ENCODE results near the gene SNF8. TPM values are rescaled to one million over a fixed set of nuclear protein-coding genes. Genes with fewer than 3 reads are reported as not detected.

The SNF8 gene, protein sequence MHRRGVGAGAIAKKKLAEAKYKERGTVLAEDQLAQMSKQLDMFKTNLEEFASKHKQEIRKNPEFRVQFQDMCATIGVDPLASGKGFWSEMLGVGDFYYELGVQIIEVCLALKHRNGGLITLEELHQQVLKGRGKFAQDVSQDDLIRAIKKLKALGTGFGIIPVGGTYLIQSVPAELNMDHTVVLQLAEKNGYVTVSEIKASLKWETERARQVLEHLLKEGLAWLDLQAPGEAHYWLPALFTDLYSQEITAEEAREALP
- 156 and 184 TPM in 2 replicates for total RNA-seq (2022)
- percentile 77 among the genes with signal in this experiment for Bru-seq, nascent RNA
- BruChase-seq, experiment 1, labeled RNA remaining after a 6-hour chase, result percentile 70 among the genes with signal in this experiment
- percentile 74 among the genes with signal in this experiment for BruChase-seq, experiment 2, labeled RNA remaining after a 2-hour chase
- long read RNA-seq, transcript SNF8-201 (8 exons, 951 nt), result minor isoform, 6 of 235 reads
- long read RNA-seq, transcript SNF8-202 (8 exons, 2,319 nt), result major isoform, 203 of 235 reads
- long read RNA-seq, partial matches to known transcripts, result 9 of 235 reads
- long read RNA-seq, other reads (novel, unspliced or antisense), result 16 of 235 reads

DNA sequence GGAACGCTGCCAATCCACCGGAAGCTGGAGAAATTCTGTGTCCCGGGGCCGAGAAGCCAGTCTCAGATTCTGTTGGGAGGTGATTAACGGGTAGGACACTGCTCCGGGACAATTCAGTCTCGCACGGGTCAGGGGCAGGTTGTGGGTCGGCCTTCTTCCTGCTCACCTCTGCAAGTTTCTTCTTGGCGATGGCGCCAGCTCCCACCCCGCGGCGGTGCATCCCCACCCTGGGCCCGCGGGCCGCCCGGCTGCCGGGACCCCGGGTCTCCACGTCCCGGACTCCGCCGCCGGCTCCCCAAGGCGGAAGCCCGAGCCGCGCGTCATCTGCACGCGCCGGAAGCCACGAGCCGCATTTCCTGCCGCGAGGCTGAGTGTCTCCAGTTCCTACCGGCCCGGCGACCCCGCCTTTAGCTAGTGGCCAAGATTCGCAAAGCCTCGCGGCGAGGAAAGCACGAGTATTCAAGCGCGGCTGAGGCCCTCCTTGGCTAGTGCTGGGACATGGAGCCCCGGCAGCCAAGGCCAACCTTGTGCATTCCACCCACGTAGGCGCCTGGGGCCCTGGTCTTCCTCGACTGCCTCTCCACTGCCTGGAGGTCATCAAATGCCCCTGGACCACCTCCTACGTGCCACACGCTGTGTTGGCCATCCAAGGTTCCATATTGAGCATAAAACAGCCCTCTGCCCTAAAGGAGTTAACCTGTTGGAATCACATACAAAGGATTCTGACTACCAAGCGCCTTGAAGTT is at the start of gene SNF8:
SNF8 (minus strand) TSS at position 328 of the 746 bp plus-strand sequence; CDS start at position 220, 108 bp downstream.
- DNase-seq (ENCODE audit: unreplicated experiment), result peak; percentile 86
- ChIA-PET CTCF (interaction anchor here (1.2 kb wide), 1 partner anchor 34 kb away, joined by 3 read pairs; no protein-coding TSS in a partner anchor), POLR2A (interaction anchor here (0.5 to 3.2 kb wide), 34 partner anchors 8 to 1040 kb away, joined by 3 to 50 read pairs (median 4); partner anchors contain the start of genes ATP5MC1, GIP and UBE2Z)
- Mint-ChIP-seq H3K27ac (ENCODE audit: low read depth, unreplicated experiment) (peak within 1 kb of the TSS; percentile 83), H3K36me3 (ENCODE audit: insufficient read depth, unreplicated experiment) (peaks cover 39% of the 10 kb centered on the region), H3K4me1 (ENCODE audit: insufficient read depth, unreplicated experiment) (no peaks in the 10 kb centered on the region), H3K9me3 (ENCODE audit: unreplicated experiment) (no peaks in the 10 kb centered on the region), H3K4me3 (ENCODE audit: unreplicated experiment) (peak within 1 kb of the TSS; percentile 89), H3K27me3 (ENCODE audit: insufficient read depth, unreplicated experiment) (no peaks in the 10 kb centered on the region)
- BruUV-seq (replicated peaks), result no TSS peak
- intact Hi-C loops (cut with micrococcal nuclease), result loop anchor here (1.0 to 2.0 kb wide), 2 partner anchors 28 to 88 kb away; no protein-coding TSS in a partner anchor
- TF ChIP-seq, protein P1, sequence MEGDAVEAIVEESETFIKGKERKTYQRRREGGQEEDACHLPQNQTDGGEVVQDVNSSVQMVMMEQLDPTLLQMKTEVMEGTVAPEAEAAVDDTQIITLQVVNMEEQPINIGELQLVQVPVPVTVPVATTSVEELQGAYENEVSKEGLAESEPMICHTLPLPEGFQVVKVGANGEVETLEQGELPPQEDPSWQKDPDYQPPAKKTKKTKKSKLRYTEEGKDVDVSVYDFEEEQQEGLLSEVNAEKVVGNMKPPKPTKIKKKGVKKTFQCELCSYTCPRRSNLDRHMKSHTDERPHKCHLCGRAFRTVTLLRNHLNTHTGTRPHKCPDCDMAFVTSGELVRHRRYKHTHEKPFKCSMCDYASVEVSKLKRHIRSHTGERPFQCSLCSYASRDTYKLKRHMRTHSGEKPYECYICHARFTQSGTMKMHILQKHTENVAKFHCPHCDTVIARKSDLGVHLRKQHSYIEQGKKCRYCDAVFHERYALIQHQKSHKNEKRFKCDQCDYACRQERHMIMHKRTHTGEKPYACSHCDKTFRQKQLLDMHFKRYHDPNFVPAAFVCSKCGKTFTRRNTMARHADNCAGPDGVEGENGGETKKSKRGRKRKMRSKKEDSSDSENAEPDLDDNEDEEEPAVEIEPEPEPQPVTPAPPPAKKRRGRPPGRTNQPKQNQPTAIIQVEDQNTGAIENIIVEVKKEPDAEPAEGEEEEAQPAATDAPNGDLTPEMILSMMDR (IDR thresholded peaks at IDR 0.05; ENCODE audit: unreplicated experiment), result no peak

DNA sequence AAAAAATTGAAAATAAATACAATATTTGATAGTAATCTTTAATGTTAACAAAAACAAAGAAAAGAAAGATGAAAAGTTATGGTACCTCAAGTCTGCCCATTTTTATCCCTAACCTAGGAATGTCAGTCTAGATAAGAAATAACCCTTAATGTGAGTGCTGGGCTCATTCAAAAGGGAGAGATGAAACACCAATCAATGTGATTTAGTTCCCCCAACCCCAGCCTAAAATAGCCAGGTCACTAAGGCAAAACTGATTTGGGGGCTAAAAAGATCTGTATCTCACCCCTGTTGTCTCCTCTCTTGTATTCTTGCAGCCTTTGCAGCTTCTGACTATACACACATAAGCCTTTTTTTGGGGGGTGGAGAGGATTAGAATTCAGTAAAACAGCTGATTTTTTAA is 49.3 kb upstream of the SNF8 start:
- Mint-ChIP-seq H3K27me3 (ENCODE audit: insufficient read depth, unreplicated experiment) (peaks cover 93% of the 10 kb centered on the region), H3K4me3 (ENCODE audit: unreplicated experiment) (no peak overlapping the region), H3K27ac (ENCODE audit: low read depth, unreplicated experiment) (no peak overlapping the region), H3K36me3 (ENCODE audit: insufficient read depth, unreplicated experiment) (no peaks in the 10 kb centered on the region), H3K9me3 (ENCODE audit: unreplicated experiment) (no peaks in the 10 kb centered on the region), H3K4me1 (ENCODE audit: insufficient read depth, unreplicated experiment) (no peaks in the 10 kb centered on the region)
- DNase-seq (ENCODE audit: unreplicated experiment), result no peak
- ChIA-PET CTCF (no interaction called here), POLR2A (interaction anchor here (0.6 to 1.2 kb wide), 3 partner anchors 102 to 314 kb away, joined by 3 read pairs; partner anchors contain the start of gene ATP5MC1)
- TF ChIP-seq, protein P1 (IDR thresholded peaks at IDR 0.05; ENCODE audit: unreplicated experiment), result no peak
- intact Hi-C loops (cut with micrococcal nuclease), result no loop called here
- BruUV-seq (replicated peaks), result no TSS peak

DNA sequence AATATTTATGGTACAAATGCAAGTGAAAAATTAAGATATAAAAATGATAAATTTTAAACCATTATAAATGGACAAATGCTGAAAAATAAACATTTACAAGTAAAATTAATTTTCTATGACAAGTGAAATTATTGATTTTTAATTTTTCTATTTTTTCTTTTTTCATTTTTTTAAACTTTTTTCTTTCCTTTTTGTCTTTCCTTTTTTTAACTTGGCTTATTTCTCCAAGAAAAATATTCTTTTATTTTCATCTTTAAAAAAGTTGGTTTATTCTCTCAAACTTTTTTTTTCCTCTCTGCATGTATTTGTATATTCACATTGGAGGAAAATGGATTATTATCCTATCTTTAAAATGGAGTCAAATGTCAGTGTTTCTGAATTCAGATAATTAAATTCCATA is 48.7 kb upstream of the SNF8 start:
- peaks cover 87% of the 10 kb centered on the region for H3K27me3 Mint-ChIP-seq (ENCODE audit: insufficient read depth, unreplicated experiment)
- CTCF ChIA-PET, result no interaction called here
- no peaks in the 10 kb centered on the region for H3K4me1 Mint-ChIP-seq (ENCODE audit: insufficient read depth, unreplicated experiment)

More for the DNA sequence above, 48.7 kb upstream of the SNF8 start:
- intact Hi-C loops (cut with micrococcal nuclease), result no loop called here
- no peak overlapping the region for H3K27ac Mint-ChIP-seq (ENCODE audit: low read depth, unreplicated experiment)
- H3K36me3 Mint-ChIP-seq (ENCODE audit: insufficient read depth, unreplicated experiment), result no peaks in the 10 kb centered on the region
- BruUV-seq (replicated peaks), result no TSS peak
- no peak for DNase-seq (ENCODE audit: unreplicated experiment)
- no peaks in the 10 kb centered on the region for H3K9me3 Mint-ChIP-seq (ENCODE audit: unreplicated experiment)
- POLR2A ChIA-PET, result interaction anchor here (1.1 kb wide), 1 partner anchor 39 kb away, joined by 3 read pairs; no protein-coding TSS in a partner anchor
- no peak overlapping the region for H3K4me3 Mint-ChIP-seq (ENCODE audit: unreplicated experiment)
- TF ChIP-seq, protein P1 (IDR thresholded peaks at IDR 0.05; ENCODE audit: unreplicated experiment), result no peak
